HG03039 (cell line): ENCODE results near the gene RPTN.

Experiments used
- ATAC-seq: cut with Tn5 transposase; IDR thresholded peaks from one replicate; pipeline ENCODE4 v1.9.1; 2021; ENCODE audit warnings: mild to moderate bottlenecking, moderate library complexity; ENCODE audit not compliant: unreplicated experiment

Gene RPTN

GRCh38 chr1:152112101-152112884, 46.7 kb downstream of the RPTN start:
- ATAC-seq = no peak

GRCh38 chr1:152111515-152111968, 47.5 kb downstream of the RPTN start:
- ATAC-seq = no peak

GRCh38 chr1:152110860-152111514, 48.0 kb downstream of the RPTN start:
- ATAC-seq = no peak

- no peak for ATAC-seq
These were observed 48.6 kb downstream of the RPTN start for GRCh38 chr1:152110365-152110859.

GRCh38 chr1:152109998-152110294, 49.1 kb downstream of the RPTN start:
- ATAC-seq = no peak

GRCh38 chr1:152109231-152109997, 49.6 kb downstream of the RPTN start:
- ATAC-seq = no peak

GRCh38 chr1:152108882-152109222, 50.2 kb downstream of the RPTN start:
- ATAC-seq = no peak

- ATAC-seq = no peak
These were observed 50.8 kb downstream of the RPTN start for GRCh38 chr1:152107984-152108881.

GRCh38 chr1:152107031-152107983, 51.7 kb downstream of the RPTN start:
- no peak for ATAC-seq

- no peak for ATAC-seq
These were observed 54.2 kb downstream of the RPTN start for GRCh38 chr1:152104854-152105253.
